ENCODE measurements around the gene ZP2.

GRCh38 chr16:21217121-21217520, 5.7 kb upstream of the ZP2 start:
- TF ChIP-seq CTCF (conservative IDR thresholded peaks at IDR 0.05; ENCODE audit: low read depth, low read length) = no peak
- no peak for TF ChIP-seq EZH2 (IDR thresholded peaks at IDR 0.05; ENCODE audit: low read length, unreplicated experiment)

Measured in PC-3 (cell line).